Measurements from ENCODE around the gene DCAF8.

- TF ChIP-seq CTCF (conservative IDR thresholded peaks at IDR 0.05; ENCODE audit: low read depth in 2 of 2): no peak
- no peak for TF ChIP-seq EZH2phosphoT487 (IDR thresholded peaks at IDR 0.05; ENCODE audit: unreplicated experiment)
- TF ChIP-seq, protein P1, sequence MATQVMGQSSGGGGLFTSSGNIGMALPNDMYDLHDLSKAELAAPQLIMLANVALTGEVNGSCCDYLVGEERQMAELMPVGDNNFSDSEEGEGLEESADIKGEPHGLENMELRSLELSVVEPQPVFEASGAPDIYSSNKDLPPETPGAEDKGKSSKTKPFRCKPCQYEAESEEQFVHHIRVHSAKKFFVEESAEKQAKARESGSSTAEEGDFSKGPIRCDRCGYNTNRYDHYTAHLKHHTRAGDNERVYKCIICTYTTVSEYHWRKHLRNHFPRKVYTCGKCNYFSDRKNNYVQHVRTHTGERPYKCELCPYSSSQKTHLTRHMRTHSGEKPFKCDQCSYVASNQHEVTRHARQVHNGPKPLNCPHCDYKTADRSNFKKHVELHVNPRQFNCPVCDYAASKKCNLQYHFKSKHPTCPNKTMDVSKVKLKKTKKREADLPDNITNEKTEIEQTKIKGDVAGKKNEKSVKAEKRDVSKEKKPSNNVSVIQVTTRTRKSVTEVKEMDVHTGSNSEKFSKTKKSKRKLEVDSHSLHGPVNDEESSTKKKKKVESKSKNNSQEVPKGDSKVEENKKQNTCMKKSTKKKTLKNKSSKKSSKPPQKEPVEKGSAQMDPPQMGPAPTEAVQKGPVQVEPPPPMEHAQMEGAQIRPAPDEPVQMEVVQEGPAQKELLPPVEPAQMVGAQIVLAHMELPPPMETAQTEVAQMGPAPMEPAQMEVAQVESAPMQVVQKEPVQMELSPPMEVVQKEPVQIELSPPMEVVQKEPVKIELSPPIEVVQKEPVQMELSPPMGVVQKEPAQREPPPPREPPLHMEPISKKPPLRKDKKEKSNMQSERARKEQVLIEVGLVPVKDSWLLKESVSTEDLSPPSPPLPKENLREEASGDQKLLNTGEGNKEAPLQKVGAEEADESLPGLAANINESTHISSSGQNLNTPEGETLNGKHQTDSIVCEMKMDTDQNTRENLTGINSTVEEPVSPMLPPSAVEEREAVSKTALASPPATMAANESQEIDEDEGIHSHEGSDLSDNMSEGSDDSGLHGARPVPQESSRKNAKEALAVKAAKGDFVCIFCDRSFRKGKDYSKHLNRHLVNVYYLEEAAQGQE (IDR thresholded peaks at IDR 0.05; ENCODE audit: unreplicated experiment): no peak
- no peak for TF ChIP-seq EZH2 (IDR thresholded peaks at IDR 0.05; ENCODE audit: low read depth, unreplicated experiment)
- TF ChIP-seq ETS1 (IDR thresholded peaks at IDR 0.05): no peak
These were observed 4.8 kb downstream of the DCAF8 start for GRCh38 chr1:160257411-160258015.

All from GM23338 (cell line).